AG09309 (cell line): ENCODE data around the gene ABCB10.

Experiments
- DNase-seq: peaks from one replicate; pipeline ENCODE4 v3.0.0-alpha.2; 2010; ENCODE audit warnings: low read depth
- H3K4me3 ChIP-seq: 2 replicates; pipeline ENCODE4 v1.5.1; 2011; ENCODE audit warnings: mild to moderate bottlenecking, low read depth, low read length, moderate library complexity; ENCODE audit not compliant: control insufficient read depth
- CTCF ChIP-seq: IDR thresholded peaks from 2 replicates; pipeline ENCODE4 v1.5.1; 2011; ENCODE audit warnings: mild to moderate bottlenecking, low read depth, low read length, inconsistent platforms; ENCODE audit not compliant: insufficient read depth, control insufficient read depth; ENCODE audit errors: missing control alignments

Gene ABCB10

GRCh38 chr1:229582715-229583114, 24.2 kb upstream of the ABCB10 start:
- no peak overlapping the region for H3K4me3 ChIP-seq
- TF ChIP-seq CTCF = no peak
- DNase-seq = no peak

GRCh38 chr1:229582011-229582694, 23.6 kb upstream of the ABCB10 start:
- no peak for DNase-seq
- TF ChIP-seq CTCF = no peak
- H3K4me3 ChIP-seq = no peak overlapping the region

GRCh38 chr1:229581485-229581884, 23.0 kb upstream of the ABCB10 start:
- no peak for DNase-seq
- TF ChIP-seq CTCF = no peak
- H3K4me3 ChIP-seq = no peak overlapping the region

- no peak for TF ChIP-seq CTCF
- no peak overlapping the region for H3K4me3 ChIP-seq
- no peak for DNase-seq
Observed at GRCh38 chr1:229579059-229579673, 20.7 kb upstream of the ABCB10 start.

GRCh38 chr1:229578168-229579058, 19.9 kb upstream of the ABCB10 start:
- H3K4me3 ChIP-seq = no peak overlapping the region
- TF ChIP-seq CTCF = no peak
- DNase-seq = no peak

GRCh38 chr1:229574679-229575442, 16.4 kb upstream of the ABCB10 start:
- DNase-seq = no peak
- TF ChIP-seq CTCF = no peak
- no peak overlapping the region for H3K4me3 ChIP-seq
